Panc1 (cell line): ENCODE data around the gene SEPTIN1. TPM values are rescaled to one million over a fixed set of nuclear protein-coding genes. Genes with fewer than 3 reads are reported as not detected.
A peak's percentile ranks its signal among the peaks of the same experiment; 100 is the strongest.
"Not testable (repeated sequence)": the region's sequence is repeated elsewhere in the genome, so short reads cannot be mapped to it uniquely, and the experiment has no call there.

Experiments
- ATAC-seq: fragments of 200-7000 bp; cut with Tn5 transposase; 2 replicates; pipeline ENCODE4 v1.9.1; 2020; ENCODE audit warnings: mild to moderate bottlenecking, moderate library complexity
- BruUV-seq: library from RNA; stranded (reverse); fragments of 400-500 nt; replicated peaks from 2 replicates; lab custom pipeline; 2021; lab: Mats Ljungman, UMichigan
- CTCF ChIA-PET: fragments of 300-600 bp; sonication (Branson Sonifier 250); formaldehyde crosslinking; loops from one replicate; lab custom pipeline; 2022; ENCODE audit warnings: antibody characterized with exemption; lab: Charles Lee
- POLR2A ChIA-PET: fragments of 300-600 bp; sonication (Branson Sonifier 250); formaldehyde crosslinking; loops from one replicate; lab custom pipeline; 2022; ENCODE audit warnings: antibody characterized with exemption; lab: Charles Lee
- DNase-seq: peaks from one replicate; pipeline ENCODE4 v3.0.0-alpha.2; 2010; ENCODE audit warnings: low read depth, low spot score
- H3K27ac ChIP-seq: 2 replicates; pipeline ENCODE4 v1.5.1; 2011; ENCODE audit warnings: mild to moderate bottlenecking, low read length, inconsistent platforms
- H3K27me3 ChIP-seq: fragments of 200-500 bp; sonication (Bioruptor generic); 2 replicates; pipeline ENCODE4 v1.6.0; 2014; ENCODE audit warnings: low read length, inconsistent platforms; ENCODE audit not compliant: control insufficient read depth, insufficient read depth
- H3K36me3 ChIP-seq: fragments of 200-500 bp; sonication (Bioruptor generic); 2 replicates; pipeline ENCODE4 v1.5.1; 2014; ENCODE audit warnings: inconsistent platforms, mild to moderate bottlenecking, low read length, moderate library complexity; ENCODE audit not compliant: control insufficient read depth, insufficient read depth
- H3K4me1 ChIP-seq: 2 replicates; pipeline ENCODE4 v1.5.1; 2011; ENCODE audit warnings: inconsistent platforms, mild to moderate bottlenecking, low read length, moderate library complexity; ENCODE audit not compliant: control insufficient read depth, insufficient read depth
- H3K4me3 ChIP-seq, 2 experiments: 2 replicates each; pipeline ENCODE4 v1.5.1; 2011 to 2012; ENCODE audit warnings: low read depth in 2 of 2, low read length in 2 of 2, mild to moderate bottlenecking in 2 of 2, inconsistent platforms in 1 of 2, moderate library complexity in 1 of 2
- H3K9me3 ChIP-seq: fragments of 200-500 bp; sonication (Bioruptor generic); 2 replicates; pipeline ENCODE4 v1.5.1; 2014; ENCODE audit warnings: low read depth, mild to moderate bottlenecking, inconsistent platforms, low read length, moderate library complexity; ENCODE audit not compliant: control insufficient read depth, insufficient read depth
- CTCF ChIP-seq: fragments of 450-650 bp; IDR thresholded peaks from 2 replicates; pipeline ENCODE4 v1.5.1; 2017; ENCODE audit warnings: mild to moderate bottlenecking
- POLR2AphosphoS5 ChIP-seq: IDR thresholded peaks from 2 replicates; pipeline ENCODE4 v1.6.1; 2012; ENCODE audit warnings: mild to moderate bottlenecking, low read depth, low read length, moderate library complexity
- REST ChIP-seq, 2 experiments: IDR thresholded peaks; 2 replicates each; pipeline ENCODE4 v1.6.1; 2011 to 2012; ENCODE audit warnings: low read depth in 2 of 2, control low read depth in 1 of 2, low read length in 1 of 2, mild to moderate bottlenecking in 1 of 2, moderate library complexity in 1 of 2; ENCODE audit not compliant: insufficient read depth in 1 of 2
- SIN3A ChIP-seq: IDR thresholded peaks from 2 replicates; pipeline ENCODE4 v1.6.1; 2012; ENCODE audit warnings: low read depth, mild to moderate bottlenecking, low read length, moderate library complexity, borderline replicate concordance; ENCODE audit not compliant: insufficient read depth
- TCF7L2 ChIP-seq: IDR thresholded peaks from 2 replicates; pipeline ENCODE4 v1.6.1; 2011; ENCODE audit warnings: mild to moderate bottlenecking, low read depth, low read length, inconsistent platforms
- in situ Hi-C: cut with HindIII; loops from 2 replicates; pipeline ENCODE4 v1.10.0; 2016; ENCODE audit warnings: low sequenced_read_pairs, low pct_unique_long_range_greater_than_20kb
- intact Hi-C: fragments of 100-400 bp; cut with micrococcal nuclease; formaldehyde crosslinking; loops from one replicate; pipeline ENCODE4 v1.10.0; 2022; ENCODE audit not compliant: unreplicated experiment
- total RNA-seq: library from RNA; stranded (reverse); gene quantifications from one replicate; pipeline ENCODE4 v1.2.1, GENCODE V29; 2021; ENCODE audit not compliant: unreplicated experiment

Gene SEPTIN1
- total RNA-seq, 1 experiment from 2014 or later = 1.7 TPM

GRCh38 chr16:30338715-30339114, 43.6 kb downstream of the SEPTIN1 start:
- CTCF ChIA-PET, in situ Hi-C loops, H3K4me3 ChIP-seq, H3K27ac ChIP-seq, DNase-seq, H3K4me1 ChIP-seq, H3K9me3 ChIP-seq, H3K27me3 ChIP-seq, H3K36me3 ChIP-seq, BruUV-seq, POLR2A ChIA-PET, intact Hi-C loops, ATAC-seq: not testable (repeated sequence)

GRCh38 chr16:30337964-30338357, 44.4 kb downstream of the SEPTIN1 start:
- H3K36me3 ChIP-seq, in situ Hi-C loops, CTCF ChIA-PET, DNase-seq, ATAC-seq, H3K4me1 ChIP-seq, POLR2A ChIA-PET, intact Hi-C loops, H3K27ac ChIP-seq, H3K4me3 ChIP-seq, H3K9me3 ChIP-seq, H3K27me3 ChIP-seq, BruUV-seq: not testable (repeated sequence)

GRCh38 chr16:30335598-30336474, 46.5 kb downstream of the SEPTIN1 start:
- TSS peak; percentile 88 for BruUV-seq
- POLR2A ChIA-PET = interaction anchor here (0.7 to 1.0 kb wide), 3 partner anchors 15 to 1480 kb away, joined by 3 to 10 read pairs (median 5); partner anchors contain the start of gene TBC1D10B
- Histone ChIP-seq H3K4me3 (peak overlapping the region; percentile 57 to 59), H3K27ac (peak overlapping the region; percentile 69), H3K4me1 (0 out of 2 replicates have a peak, but pooled peaks cover 4% of the 10 kb centered on the region), H3K27me3 (no peaks in the 10 kb centered on the region), H3K9me3 (no peaks in the 10 kb centered on the region), H3K36me3 (no peaks in the 10 kb centered on the region)
- DNase-seq = no peak
- ATAC-seq = peak; percentile 31
- CTCF ChIA-PET = interaction anchor here (0.7 kb wide), 1 partner anchor 200 kb away, joined by 3 read pairs; no protein-coding TSS in a partner anchor
- TF ChIP-seq POLR2AphosphoS5 (no peak), TCF7L2 (no peak), CTCF (no peak), REST (IDR thresholded peaks at IDR 0.05; ENCODE audit: insufficient read depth in 1 of 2, low read depth in 2 of 2, low read length in 1 of 2) (no peak), SIN3A (no peak)
- intact Hi-C loops (no loop called here), in situ Hi-C loops (no loop called here)
